Activated T-cell treated with anti-CD3 and anti-CD28 coated beads, Interleukin-2, amount 50 U/mL, for 72 hours (primary cell): Measurements from ENCODE around the gene PTPRR. TPM values are rescaled to one million over a fixed set of nuclear protein-coding genes. Genes with fewer than 3 reads are reported as not detected.

ENCODE experiments used
- ATAC-seq, 2 donors: fragments of 150-1000 bp; cut with Tn5 transposase; replicated peaks in 1 of 2; 2 replicates each; pipeline ENCODE4 v1.10.0; 2021; ENCODE audit warnings: moderate library complexity in 2 of 2, mild to moderate bottlenecking in 1 of 2
- DNase-seq, 2 donors: peaks; one replicate each; pipeline ENCODE4 v3.0.0; 2021 to 2022; ENCODE audit warnings: mixed read lengths in 1 of 2
- H3K27ac Mint-ChIP-seq: one replicate; pipeline ENCODE4 v1.8.0; 2022; ENCODE audit warnings: mild to moderate bottlenecking, moderate library complexity, mixed read lengths
- H3K27me3 Mint-ChIP-seq: one replicate; pipeline ENCODE4 v1.8.0; 2022; ENCODE audit warnings: low read depth, mixed read lengths
- H3K36me3 Mint-ChIP-seq, 2 donors: one replicate each; pipeline ENCODE4 v1.8.0; 2022; ENCODE audit warnings: mixed read lengths in 2 of 2, mild to moderate bottlenecking in 1 of 2; ENCODE audit not compliant: insufficient read depth in 2 of 2
- H3K4me1 Mint-ChIP-seq: one replicate; pipeline ENCODE4 v1.8.0; 2022; ENCODE audit warnings: low read depth, mixed read lengths
- H3K4me3 Mint-ChIP-seq, 2 donors: one replicate each; pipeline ENCODE4 v1.8.0; 2022; ENCODE audit warnings: mild to moderate bottlenecking in 2 of 2, mixed read lengths in 2 of 2, moderate library complexity in 2 of 2
- H3K9me3 Mint-ChIP-seq, 2 donors: one replicate each; pipeline ENCODE4 v1.8.0; 2022; ENCODE audit warnings: mixed read lengths in 2 of 2
- total RNA-seq, 2 donors: library from RNA; stranded (reverse); gene quantifications; one replicate each; pipeline ENCODE4 v1.2.3, GENCODE V29; 2022

PTPRR gene
- total RNA-seq, 2 donors from 2014 or later = not detected

- no peak for DNase-seq
Observed at GRCh38 chr12:70890895-70891832, 29.4 kb downstream of the PTPRR start.

GRCh38 chr12:70885956-70886355 lies 34.6 kb downstream of the PTPRR start:
- no peak overlapping the region for H3K27ac Mint-ChIP-seq
- no peaks in the 10 kb centered on the region for H3K27me3 Mint-ChIP-seq
- H3K36me3 Mint-ChIP-seq = no peaks in the 10 kb centered on the region
- ATAC-seq = no peak
- no peak overlapping the region for H3K4me3 Mint-ChIP-seq
- no peaks in the 10 kb centered on the region for H3K4me1 Mint-ChIP-seq
- H3K9me3 Mint-ChIP-seq = peaks cover 2 to 5% of the 10 kb centered on the region in 2 donors
- DNase-seq = no peak

More at GRCh38 chr12:70890895-70891832, 29.4 kb downstream of the PTPRR start:
- peaks cover 0 to 2% of the 10 kb centered on the region in 2 donors for H3K36me3 Mint-ChIP-seq
- peaks cover 0 to 1% of the 10 kb centered on the region in 2 donors for H3K9me3 Mint-ChIP-seq
- no peak overlapping the region for H3K27ac Mint-ChIP-seq
- no peaks in the 10 kb centered on the region for H3K4me1 Mint-ChIP-seq
- no peak for ATAC-seq
- H3K27me3 Mint-ChIP-seq = no peaks in the 10 kb centered on the region
- no peak overlapping the region for H3K4me3 Mint-ChIP-seq

- Mint-ChIP-seq H3K27ac (no peak overlapping the region), H3K4me1 (no peaks in the 10 kb centered on the region), H3K4me3 (no peak overlapping the region), H3K27me3 (no peaks in the 10 kb centered on the region), H3K9me3 (peaks cover 2 to 4% of the 10 kb centered on the region in 2 donors), H3K36me3 (no peaks in the 10 kb centered on the region)
- ATAC-seq = no peak
- no peak for DNase-seq
Observed at GRCh38 chr12:70883855-70884254, 36.7 kb downstream of the PTPRR start.

- peaks cover 4 to 8% of the 10 kb centered on the region in 2 donors for H3K9me3 Mint-ChIP-seq
- DNase-seq = no peak
- no peak overlapping the region for H3K4me3 Mint-ChIP-seq
- H3K4me1 Mint-ChIP-seq = no peaks in the 10 kb centered on the region
- H3K36me3 Mint-ChIP-seq = no peaks in the 10 kb centered on the region
- no peak overlapping the region for H3K27ac Mint-ChIP-seq
- no peak for ATAC-seq
- no peaks in the 10 kb centered on the region for H3K27me3 Mint-ChIP-seq
Observed at GRCh38 chr12:70880744-70881143, 39.8 kb downstream of the PTPRR start.

GRCh38 chr12:70876952-70877351 lies 43.6 kb downstream of the PTPRR start:
- no peaks in the 10 kb centered on the region for H3K36me3 Mint-ChIP-seq
- ATAC-seq = no peak
- H3K27ac Mint-ChIP-seq = no peak overlapping the region
- peaks cover 3 to 8% of the 10 kb centered on the region in 2 donors for H3K9me3 Mint-ChIP-seq
- no peaks in the 10 kb centered on the region for H3K27me3 Mint-ChIP-seq
- DNase-seq = no peak
- H3K4me1 Mint-ChIP-seq = no peaks in the 10 kb centered on the region
- no peak overlapping the region for H3K4me3 Mint-ChIP-seq

GRCh38 chr12:70875628-70876027 lies 44.9 kb downstream of the PTPRR start:
- Mint-ChIP-seq H3K27ac (no peak overlapping the region), H3K4me3 (no peak overlapping the region), H3K27me3 (no peaks in the 10 kb centered on the region), H3K36me3 (no peaks in the 10 kb centered on the region), H3K4me1 (no peaks in the 10 kb centered on the region), H3K9me3 (peaks cover 0 to 8% of the 10 kb centered on the region in 2 donors)
- ATAC-seq = no peak
- DNase-seq = no peak

- no peak overlapping the region for H3K4me3 Mint-ChIP-seq
- H3K4me1 Mint-ChIP-seq = no peaks in the 10 kb centered on the region
- H3K27ac Mint-ChIP-seq = no peak overlapping the region
- no peaks in the 10 kb centered on the region for H3K9me3 Mint-ChIP-seq
- ATAC-seq (no peak), DNase-seq (no peak)
- H3K27me3 Mint-ChIP-seq = no peaks in the 10 kb centered on the region
- no peaks in the 10 kb centered on the region for H3K36me3 Mint-ChIP-seq
Observed at GRCh38 chr12:70854881-70855568, 65.5 kb downstream of the PTPRR start.

GRCh38 chr12:70854138-70854537 lies 66.4 kb downstream of the PTPRR start:
- DNase-seq = no peak
- no peak overlapping the region for H3K4me3 Mint-ChIP-seq
- no peaks in the 10 kb centered on the region for H3K9me3 Mint-ChIP-seq
- no peaks in the 10 kb centered on the region for H3K4me1 Mint-ChIP-seq
- no peaks in the 10 kb centered on the region for H3K27me3 Mint-ChIP-seq
- no peak for ATAC-seq
- H3K27ac Mint-ChIP-seq = no peak overlapping the region
- no peaks in the 10 kb centered on the region for H3K36me3 Mint-ChIP-seq

GRCh38 chr12:70853326-70853725 lies 67.2 kb downstream of the PTPRR start:
- Mint-ChIP-seq H3K27ac (no peak overlapping the region), H3K27me3 (no peaks in the 10 kb centered on the region), H3K4me1 (no peaks in the 10 kb centered on the region), H3K9me3 (no peaks in the 10 kb centered on the region), H3K4me3 (no peak overlapping the region), H3K36me3 (no peaks in the 10 kb centered on the region)
- DNase-seq = no peak
- no peak for ATAC-seq

- Mint-ChIP-seq H3K27ac (no peak overlapping the region), H3K36me3 (no peaks in the 10 kb centered on the region), H3K9me3 (no peaks in the 10 kb centered on the region), H3K4me1 (no peaks in the 10 kb centered on the region), H3K27me3 (no peaks in the 10 kb centered on the region), H3K4me3 (no peak overlapping the region)
- DNase-seq = no peak
- ATAC-seq = no peak
Observed at GRCh38 chr12:70852416-70853150, 68.0 kb downstream of the PTPRR start.

GRCh38 chr12:70849265-70849960 lies 71.1 kb downstream of the PTPRR start:
- DNase-seq = no peak
- ATAC-seq = no peak
- Mint-ChIP-seq H3K4me1 (no peaks in the 10 kb centered on the region), H3K36me3 (no peaks in the 10 kb centered on the region), H3K4me3 (no peak overlapping the region), H3K27me3 (no peaks in the 10 kb centered on the region), H3K27ac (no peak overlapping the region), H3K9me3 (no peaks in the 10 kb centered on the region)

GRCh38 chr12:70847871-70848270 lies 72.7 kb downstream of the PTPRR start:
- no peaks in the 10 kb centered on the region for H3K36me3 Mint-ChIP-seq
- no peak overlapping the region for H3K27ac Mint-ChIP-seq
- H3K27me3 Mint-ChIP-seq = no peaks in the 10 kb centered on the region
- no peak for ATAC-seq
- H3K4me1 Mint-ChIP-seq = no peaks in the 10 kb centered on the region
- H3K4me3 Mint-ChIP-seq = no peak overlapping the region
- no peak for DNase-seq
- no peaks in the 10 kb centered on the region for H3K9me3 Mint-ChIP-seq
